ENCODE data around the gene TMEM44. TPM values are rescaled to one million over a fixed set of nuclear protein-coding genes. Genes with fewer than 3 reads are reported as not detected.

TMEM44 gene
- total RNA-seq, 1 experiment from 2014 or later, result 11.8 TPM

GRCh38 chr3:194667363-194667762 is 34.1 kb upstream of the TMEM44 start:
- H3K36me3 ChIP-seq (ENCODE audit: control insufficient read depth, insufficient read depth, low read length), result no peaks in the 10 kb centered on the region; the same call in 1 of the 2 replicates
- ChIA-PET CTCF (no interaction called here), POLR2A (no interaction called here)
- Mint-ChIP-seq H3K4me3 (ENCODE audit: unreplicated experiment) (no peak overlapping the region), H3K9me3 (ENCODE audit: unreplicated experiment) (no peaks in the 10 kb centered on the region), H3K27ac (ENCODE audit: unreplicated experiment) (no peak overlapping the region), H3K36me3 (ENCODE audit: insufficient read depth, unreplicated experiment) (peaks cover 44% of the 10 kb centered on the region), H3K4me1 (ENCODE audit: low read depth, unreplicated experiment) (peaks cover 7% of the 10 kb centered on the region), H3K27me3 (ENCODE audit: insufficient read depth, unreplicated experiment) (no peaks in the 10 kb centered on the region)
- intact Hi-C loops (cut with micrococcal nuclease; ENCODE audit: unreplicated experiment), result no loop called here
- no peak for DNase-seq
- no peak overlapping the region for H3K4me3 ChIP-seq (ENCODE audit: low read depth, low read length)
- H3K27me3 ChIP-seq (replicated peaks; ENCODE audit: control insufficient read depth, insufficient read depth, low read length), result no peaks in the 10 kb centered on the region
- no peak for TF ChIP-seq CTCF (IDR thresholded peaks at IDR 0.05; ENCODE audit: insufficient read depth in 1 of 2, low read depth in 1 of 2, low read length in 1 of 2, severe bottlenecking in 1 of 2, unreplicated experiment in 1 of 2)
- no TSS peak for BruUV-seq (replicated peaks)
- H3K4me1 ChIP-seq, result peaks cover 9% of the 10 kb centered on the region
- H3K9me3 ChIP-seq, result no peaks in the 10 kb centered on the region

GRCh38 chr3:194664857-194665256 is 31.6 kb upstream of the TMEM44 start:
- Mint-ChIP-seq H3K27me3 (ENCODE audit: insufficient read depth, unreplicated experiment) (no peaks in the 10 kb centered on the region), H3K4me3 (ENCODE audit: unreplicated experiment) (no peak overlapping the region), H3K27ac (ENCODE audit: unreplicated experiment) (no peak overlapping the region), H3K36me3 (ENCODE audit: insufficient read depth, unreplicated experiment) (peaks cover 38% of the 10 kb centered on the region), H3K9me3 (ENCODE audit: unreplicated experiment) (no peaks in the 10 kb centered on the region), H3K4me1 (ENCODE audit: low read depth, unreplicated experiment) (peaks cover 7% of the 10 kb centered on the region)
- no TSS peak for BruUV-seq (replicated peaks)
- H3K36me3 ChIP-seq (ENCODE audit: control insufficient read depth, insufficient read depth, low read length), result no peaks in the 10 kb centered on the region; the same call in 1 of the 2 replicates
- ChIA-PET CTCF (no interaction called here), POLR2A (no interaction called here)
- H3K4me3 ChIP-seq (ENCODE audit: low read depth, low read length), result no peak overlapping the region
- no peak for DNase-seq
- intact Hi-C loops (cut with micrococcal nuclease; ENCODE audit: unreplicated experiment), result no loop called here
- no peak for TF ChIP-seq CTCF (IDR thresholded peaks at IDR 0.05; ENCODE audit: insufficient read depth in 1 of 2, low read depth in 1 of 2, low read length in 1 of 2, severe bottlenecking in 1 of 2, unreplicated experiment in 1 of 2)
- H3K27me3 ChIP-seq (replicated peaks; ENCODE audit: control insufficient read depth, insufficient read depth, low read length), result no peaks in the 10 kb centered on the region
- H3K4me1 ChIP-seq, result no peaks in the 10 kb centered on the region
- no peaks in the 10 kb centered on the region for H3K9me3 ChIP-seq

- POLR2A ChIA-PET, result no interaction called here
These were observed 28.7 kb upstream of the TMEM44 start for GRCh38 chr3:194661946-194662345.

More at GRCh38 chr3:194661946-194662345, 28.7 kb upstream of the TMEM44 start:
- H3K4me1 ChIP-seq, result no peaks in the 10 kb centered on the region
- no peaks in the 10 kb centered on the region for H3K27me3 ChIP-seq (replicated peaks; ENCODE audit: control insufficient read depth, insufficient read depth, low read length)
- no peak for DNase-seq
- no TSS peak for BruUV-seq (replicated peaks)
- intact Hi-C loops (cut with micrococcal nuclease; ENCODE audit: unreplicated experiment), result no loop called here
- Mint-ChIP-seq H3K4me1 (ENCODE audit: low read depth, unreplicated experiment) (no peaks in the 10 kb centered on the region), H3K36me3 (ENCODE audit: insufficient read depth, unreplicated experiment) (peaks cover 37% of the 10 kb centered on the region), H3K9me3 (ENCODE audit: unreplicated experiment) (no peaks in the 10 kb centered on the region), H3K27me3 (ENCODE audit: insufficient read depth, unreplicated experiment) (no peaks in the 10 kb centered on the region), H3K4me3 (ENCODE audit: unreplicated experiment) (no peak overlapping the region), H3K27ac (ENCODE audit: unreplicated experiment) (no peak overlapping the region)
- TF ChIP-seq CTCF (IDR thresholded peaks at IDR 0.05; ENCODE audit: insufficient read depth in 1 of 2, low read depth in 1 of 2, low read length in 1 of 2, severe bottlenecking in 1 of 2, unreplicated experiment in 1 of 2), result no peak
- no peaks in the 10 kb centered on the region; the same call in 1 of the 2 replicates for H3K36me3 ChIP-seq (ENCODE audit: control insufficient read depth, insufficient read depth, low read length)
- CTCF ChIA-PET, result no interaction called here
- no peak overlapping the region for H3K4me3 ChIP-seq (ENCODE audit: low read depth, low read length)
- no peaks in the 10 kb centered on the region for H3K9me3 ChIP-seq
